NT2/D1 (cell line): ENCODE data around the gene THEM4.

Source experiments
- SUZ12 ChIP-seq: IDR thresholded peaks from 2 replicates; pipeline ENCODE4 v1.6.1; 2011; ENCODE audit not compliant: insufficient read length, insufficient read depth; ENCODE audit errors: extremely low read depth
- YY1 ChIP-seq: IDR thresholded peaks from 2 replicates; pipeline ENCODE4 v1.6.1; 2011; ENCODE audit not compliant: insufficient read length, insufficient read depth

- no peak for TF ChIP-seq YY1
- no peak for TF ChIP-seq SUZ12
These were observed 44.9 kb downstream of the THEM4 start for GRCh38 chr1:151864411-151864810.
